ENCODE data around the gene CELF1. TPM values are rescaled to one million over a fixed set of nuclear protein-coding genes. Genes with fewer than 3 reads are reported as not detected.

The CELF1 gene
- total RNA-seq, 1 donor from 2014 or later, result 88.6 TPM

GRCh38 chr11:47593492-47593933, 40.6 kb upstream of the CELF1 start:
- no peak for DNase-seq
- no peaks in the 10 kb centered on the region for H3K9me3 ChIP-seq (replicated peaks)
- peaks cover 69% of the 10 kb centered on the region for H3K27me3 ChIP-seq (ENCODE audit: low read depth)
- intact Hi-C loops (cut with micrococcal nuclease), result no loop called here
- H3K4me3 ChIP-seq, result peak overlapping the region; percentile 51
- H3K4me1 ChIP-seq, result peaks cover 29% of the 10 kb centered on the region
- no peaks in the 10 kb centered on the region for H3K36me3 ChIP-seq
- TF ChIP-seq, protein P1, sequence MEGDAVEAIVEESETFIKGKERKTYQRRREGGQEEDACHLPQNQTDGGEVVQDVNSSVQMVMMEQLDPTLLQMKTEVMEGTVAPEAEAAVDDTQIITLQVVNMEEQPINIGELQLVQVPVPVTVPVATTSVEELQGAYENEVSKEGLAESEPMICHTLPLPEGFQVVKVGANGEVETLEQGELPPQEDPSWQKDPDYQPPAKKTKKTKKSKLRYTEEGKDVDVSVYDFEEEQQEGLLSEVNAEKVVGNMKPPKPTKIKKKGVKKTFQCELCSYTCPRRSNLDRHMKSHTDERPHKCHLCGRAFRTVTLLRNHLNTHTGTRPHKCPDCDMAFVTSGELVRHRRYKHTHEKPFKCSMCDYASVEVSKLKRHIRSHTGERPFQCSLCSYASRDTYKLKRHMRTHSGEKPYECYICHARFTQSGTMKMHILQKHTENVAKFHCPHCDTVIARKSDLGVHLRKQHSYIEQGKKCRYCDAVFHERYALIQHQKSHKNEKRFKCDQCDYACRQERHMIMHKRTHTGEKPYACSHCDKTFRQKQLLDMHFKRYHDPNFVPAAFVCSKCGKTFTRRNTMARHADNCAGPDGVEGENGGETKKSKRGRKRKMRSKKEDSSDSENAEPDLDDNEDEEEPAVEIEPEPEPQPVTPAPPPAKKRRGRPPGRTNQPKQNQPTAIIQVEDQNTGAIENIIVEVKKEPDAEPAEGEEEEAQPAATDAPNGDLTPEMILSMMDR (IDR thresholded peaks at IDR 0.05; ENCODE audit: borderline replicate concordance), result no peak
- no peak overlapping the region for H3K27ac ChIP-seq (replicated peaks)

DNA sequence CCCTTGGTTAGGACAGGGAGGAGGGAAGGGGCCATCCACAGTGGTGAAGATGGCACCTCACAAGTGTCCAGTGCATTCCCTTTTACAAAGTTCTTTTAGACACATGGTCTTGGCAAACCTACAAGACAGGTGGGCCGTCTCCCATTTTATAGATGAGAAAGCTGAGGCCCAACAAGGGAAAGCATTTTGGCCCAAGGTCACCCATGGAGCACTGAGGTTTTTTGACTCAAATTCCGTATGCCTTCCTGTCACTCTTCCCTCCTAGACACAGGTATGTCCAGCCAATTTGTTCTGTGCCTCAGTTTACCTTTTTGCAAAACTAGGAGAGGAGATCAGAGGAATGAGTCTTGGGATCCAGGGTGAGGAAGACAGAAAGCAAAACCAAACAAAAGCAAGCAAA, 40.0 kb upstream of the CELF1 start:
- TF ChIP-seq, protein P1 (IDR thresholded peaks at IDR 0.05; ENCODE audit: borderline replicate concordance), result no peak
- Histone ChIP-seq H3K4me3 (no peak overlapping the region), H3K27me3 (ENCODE audit: low read depth) (peaks cover 69% of the 10 kb centered on the region), H3K4me1 (peaks cover 29% of the 10 kb centered on the region), H3K36me3 (no peaks in the 10 kb centered on the region), H3K9me3 (replicated peaks) (no peaks in the 10 kb centered on the region), H3K27ac (replicated peaks) (no peak overlapping the region)
- DNase-seq, result no peak
- intact Hi-C loops (cut with micrococcal nuclease), result no loop called here

DNA sequence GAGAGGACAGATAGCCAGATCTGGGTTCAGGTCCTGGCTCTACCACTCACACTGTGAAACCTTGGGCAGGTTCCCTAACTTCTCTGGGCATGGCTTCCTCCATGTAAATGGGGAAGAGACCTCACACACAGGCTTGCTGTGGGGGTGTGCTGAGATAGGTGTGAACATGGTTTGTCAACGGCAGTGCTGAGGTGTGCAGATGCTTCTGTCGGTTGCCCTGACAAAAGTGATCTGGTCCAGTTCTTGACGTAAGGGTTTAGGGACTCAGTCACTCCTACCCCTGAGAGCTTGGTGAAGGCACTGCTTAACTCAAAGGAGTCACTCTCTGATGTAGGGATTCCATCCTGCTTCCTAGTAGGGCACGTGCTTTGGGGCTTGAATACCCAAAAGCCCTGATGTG, 39.3 kb upstream of the CELF1 start:
- intact Hi-C loops (cut with micrococcal nuclease), result no loop called here
- TF ChIP-seq, protein P1 (IDR thresholded peaks at IDR 0.05; ENCODE audit: borderline replicate concordance), result no peak
- Histone ChIP-seq H3K4me1 (peaks cover 34% of the 10 kb centered on the region), H3K9me3 (replicated peaks) (no peaks in the 10 kb centered on the region), H3K27me3 (ENCODE audit: low read depth) (peaks cover 69% of the 10 kb centered on the region), H3K27ac (replicated peaks) (no peak overlapping the region), H3K4me3 (no peak overlapping the region), H3K36me3 (no peaks in the 10 kb centered on the region)
- DNase-seq, result no peak

- Histone ChIP-seq H3K4me1 (peaks cover 37% of the 10 kb centered on the region), H3K27ac (replicated peaks) (no peak overlapping the region), H3K4me3 (no peak overlapping the region), H3K27me3 (ENCODE audit: low read depth) (peaks cover 69% of the 10 kb centered on the region), H3K36me3 (no peaks in the 10 kb centered on the region), H3K9me3 (replicated peaks) (no peaks in the 10 kb centered on the region)
- intact Hi-C loops (cut with micrococcal nuclease), result no loop called here
- DNase-seq, result no peak
- TF ChIP-seq, protein P1 (IDR thresholded peaks at IDR 0.05; ENCODE audit: borderline replicate concordance), result no peak
Measured at GRCh38 chr11:47591764-47592163, 38.8 kb upstream of the CELF1 start.

DNA sequence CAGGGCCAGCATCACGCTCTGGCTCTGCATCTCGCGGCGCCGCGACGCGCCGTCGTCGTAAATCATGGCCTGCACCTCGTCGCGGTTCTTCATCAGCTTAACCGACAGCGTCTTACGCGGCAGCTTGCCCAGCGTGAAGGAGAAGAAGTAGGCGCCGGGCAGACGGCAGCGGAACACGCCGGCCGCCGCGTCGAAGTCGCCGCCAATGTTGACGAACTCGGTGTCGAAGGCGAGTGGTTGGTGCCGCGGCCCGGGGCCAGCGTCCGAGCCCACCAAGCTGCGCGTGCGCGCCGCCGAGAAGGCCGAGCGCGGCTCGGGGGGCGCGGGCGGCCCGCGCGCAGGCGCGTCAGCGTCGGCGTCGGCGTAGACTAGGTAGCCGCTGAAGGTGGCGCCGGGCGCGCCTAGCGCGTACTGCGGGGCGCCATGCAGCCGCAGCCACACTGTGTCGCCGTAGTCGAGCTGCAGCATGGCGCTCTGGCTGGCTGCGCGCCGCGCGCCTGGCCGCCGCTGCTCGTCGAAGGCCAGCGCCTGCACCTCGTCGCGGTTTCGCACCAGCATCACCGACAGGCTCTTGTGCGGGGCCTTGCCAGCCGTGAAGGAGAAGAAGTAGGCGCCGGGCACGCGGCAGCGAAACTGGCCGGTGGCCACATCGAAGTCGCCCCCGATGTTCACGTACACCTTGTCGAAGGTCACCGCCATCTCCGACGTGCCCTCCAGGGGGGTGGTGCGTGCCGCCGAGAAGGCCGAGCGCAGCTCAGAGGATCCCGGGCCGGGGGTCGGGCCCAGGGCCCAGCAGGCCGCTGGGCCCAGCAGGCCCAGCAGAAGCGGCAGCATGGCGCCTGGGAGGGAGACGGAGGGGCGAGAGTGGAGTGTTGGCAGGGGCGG, 37.3 kb upstream of the CELF1 start:
- peak overlapping the region; percentile 58 for H3K4me3 ChIP-seq
- peaks cover under 1% of the 10 kb centered on the region for H3K36me3 ChIP-seq
- peaks cover 44% of the 10 kb centered on the region for H3K4me1 ChIP-seq
- no peak for DNase-seq
- H3K27me3 ChIP-seq (ENCODE audit: low read depth), result peaks cover 65% of the 10 kb centered on the region
- intact Hi-C loops (cut with micrococcal nuclease), result no loop called here
- TF ChIP-seq, protein P1 (IDR thresholded peaks at IDR 0.05; ENCODE audit: borderline replicate concordance), result no peak
- H3K27ac ChIP-seq (replicated peaks), result peak overlapping the region; percentile 16
- H3K9me3 ChIP-seq (replicated peaks), result no peaks in the 10 kb centered on the region
